Adrenal gland (tissue), 12 donors: ENCODE measurements around the gene LRP1B. TPM values are rescaled to one million over a fixed set of nuclear protein-coding genes. Genes with fewer than 3 reads are reported as not detected.

Experiments used
- DNase-seq, 7 donors: peaks; one replicate each; pipeline ENCODE4 v3.0.0-alpha.2; 2019 to 2020
- H3K27ac ChIP-seq, 5 donors: fragments of 200-600 bp; sonication (generic) in 4 of 5; 1 replicate in 3 of 5; 2 replicates in 2 of 5; pipeline versions ENCODE4 v1.5.1 to v1.8.0; 2016 to 2020; ENCODE audit warnings: mild to moderate bottlenecking in 1 of 5
- H3K27me3 ChIP-seq: fragments of 200-600 bp; 2 replicates; pipeline ENCODE4 v1.8.0; 2021
- H3K36me3 ChIP-seq, 2 donors: fragments of 200-600 bp; replicated peaks in 1 of 2; 1 replicate in 1 of 2; 2 replicates in 1 of 2; pipeline versions ENCODE4 v1.5.1 to v1.8.0; 2018 to 2022
- H3K4me1 ChIP-seq, 2 donors: fragments of 200-600 bp; replicated peaks in 1 of 2; 1 replicate in 1 of 2; 2 replicates in 1 of 2; pipeline versions ENCODE4 v1.5.1 to v1.8.0; 2018 to 2021
- H3K4me3 ChIP-seq, 4 donors: fragments of 200-600 bp; sonication (generic) in 3 of 4; one replicate each; pipeline ENCODE4 v1.5.1; 2016 to 2018
- H3K9me3 ChIP-seq, 3 donors: fragments of 200-600 bp; sonication (generic) in 1 of 3; replicated peaks in 1 of 3; 1 replicate in 2 of 3; 2 replicates in 1 of 3; pipeline versions ENCODE4 v1.5.1 to v1.8.0; 2016 to 2021
- POLR2A ChIP-seq, 2 donors: fragments of 450-650 bp; IDR thresholded peaks; one replicate each; pipeline ENCODE4 v1.6.1; 2017; ENCODE audit warnings: antibody characterized with exemption in 2 of 2, mild to moderate bottlenecking in 2 of 2, moderate library complexity in 1 of 2
- WGBS, 4 donors: extraction: QIAGEN DNeasy Blood & Tissue Kit in 2 of 4; methylation state at CpG; one replicate each; pipeline versions ENCODE4 v1.1.5 to v1.1.7; 2013 to 2017; 5-methylcytosine and 5-hydroxymethylcytosine counted together
- intact Hi-C, 2 donors: fragments of 100-400 bp; cut with DNase I; formaldehyde crosslinking; loops; one replicate each; pipeline versions ENCODE4 v1.14.1 to v1.15.0; 2022 to 2023
- polyA plus RNA-seq, 3 donors: library from polyadenylated mRNA; stranded (reverse); fragments of 200-250 nt in 2 of 3; fragments of 350-450 nt in 1 of 3; fragmentation: Illumina TruSeq in 1 of 3; extraction: RNeasy Lipid Tissue Mini Kit (QIAGEN cat#74804) in 1 of 3; gene quantifications; one replicate each; pipeline ENCODE4 v1.2.3, GENCODE V29; 2013 to 2014
- total RNA-seq, 9 donors: library from RNA; depleted of rRNA in 4 of 9; stranded (reverse); fragments of >200 nt in 4 of 9; fragments of 120-200 nt in 1 of 9; fragmentation: NEBNext Ultra II Directional in 1 of 9; extraction: Animal tissue kit (Norgen Biotek cat#: 25700) in 1 of 9; gene quantifications; one replicate each; pipeline versions ENCODE4 v1.1.0 to v1.2.4, GENCODE V29; 2013 to 2023
- TF ChIP-seq, protein P1 (sequence below), 6 experiments: fragments of 450-650 bp in 4 of 6; fragments of 200-600 bp in 2 of 6; sonication (generic) in 1 of 6; IDR thresholded peaks; 1 replicate in 5 of 6; 2 replicates in 1 of 6; pipeline versions ENCODE4 v1.5.1 to v1.8.0; 2016 to 2021; ENCODE audit warnings: antibody characterized with exemption in 6 of 6, mild to moderate bottlenecking in 2 of 6, moderate library complexity in 1 of 6
- donor health status: healthy with polysubstance abuse.
- donor health status: Bipolar disorder and iron deficiency.
- donor health status: DM: yes; HTN: yes; CAD: no.
- donor health status: DM: no; HTN: no; CAD: no.
- donor health status: DM: no; HTN: no; CAD: no.
- donor health status: DM: yes; HTN: yes; CAD: no.

Gene LRP1B
- total and polyA plus RNA-seq, 12 donors = 0.84 to 5.4 (median 2.1) TPM

DNA sequence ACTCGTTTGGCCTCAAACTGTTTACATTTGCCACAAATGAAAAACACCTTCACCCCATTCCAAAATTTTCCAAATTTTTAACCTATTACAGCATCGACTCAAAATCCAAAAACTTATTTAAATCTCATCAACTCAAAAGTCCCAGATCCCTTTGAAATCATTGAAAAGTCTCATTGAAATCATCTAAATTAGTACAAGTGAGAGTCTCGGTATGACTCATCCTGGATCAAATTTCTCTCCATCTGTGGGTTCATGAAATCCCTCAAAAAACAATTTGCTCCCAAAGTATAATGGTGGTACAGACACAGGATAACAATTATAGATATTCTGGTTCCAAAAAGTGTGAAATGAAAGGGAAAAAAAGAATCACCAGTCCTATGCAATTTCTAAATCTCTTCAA lies 65.1 kb downstream of the LRP1B start:
- no peak overlapping the region for H3K4me3 ChIP-seq
- no peaks in the 10 kb centered on the region for H3K4me1 ChIP-seq
- H3K27me3 ChIP-seq = no peaks in the 10 kb centered on the region
- intact Hi-C loops = no loop called here
- no peak for TF ChIP-seq POLR2A (IDR thresholded peaks at IDR 0.05)
- TF ChIP-seq, protein P1, sequence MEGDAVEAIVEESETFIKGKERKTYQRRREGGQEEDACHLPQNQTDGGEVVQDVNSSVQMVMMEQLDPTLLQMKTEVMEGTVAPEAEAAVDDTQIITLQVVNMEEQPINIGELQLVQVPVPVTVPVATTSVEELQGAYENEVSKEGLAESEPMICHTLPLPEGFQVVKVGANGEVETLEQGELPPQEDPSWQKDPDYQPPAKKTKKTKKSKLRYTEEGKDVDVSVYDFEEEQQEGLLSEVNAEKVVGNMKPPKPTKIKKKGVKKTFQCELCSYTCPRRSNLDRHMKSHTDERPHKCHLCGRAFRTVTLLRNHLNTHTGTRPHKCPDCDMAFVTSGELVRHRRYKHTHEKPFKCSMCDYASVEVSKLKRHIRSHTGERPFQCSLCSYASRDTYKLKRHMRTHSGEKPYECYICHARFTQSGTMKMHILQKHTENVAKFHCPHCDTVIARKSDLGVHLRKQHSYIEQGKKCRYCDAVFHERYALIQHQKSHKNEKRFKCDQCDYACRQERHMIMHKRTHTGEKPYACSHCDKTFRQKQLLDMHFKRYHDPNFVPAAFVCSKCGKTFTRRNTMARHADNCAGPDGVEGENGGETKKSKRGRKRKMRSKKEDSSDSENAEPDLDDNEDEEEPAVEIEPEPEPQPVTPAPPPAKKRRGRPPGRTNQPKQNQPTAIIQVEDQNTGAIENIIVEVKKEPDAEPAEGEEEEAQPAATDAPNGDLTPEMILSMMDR (IDR thresholded peaks at IDR 0.05) = no peak
- no peaks in the 10 kb centered on the region for H3K36me3 ChIP-seq
- no peak for DNase-seq
- no peaks in the 10 kb centered on the region for H3K9me3 ChIP-seq
- WGBS, 4 donors = 76 to 86% (median 81%) methylated on average over 3 of the region's 3 CpGs
- no peak overlapping the region for H3K27ac ChIP-seq

DNA sequence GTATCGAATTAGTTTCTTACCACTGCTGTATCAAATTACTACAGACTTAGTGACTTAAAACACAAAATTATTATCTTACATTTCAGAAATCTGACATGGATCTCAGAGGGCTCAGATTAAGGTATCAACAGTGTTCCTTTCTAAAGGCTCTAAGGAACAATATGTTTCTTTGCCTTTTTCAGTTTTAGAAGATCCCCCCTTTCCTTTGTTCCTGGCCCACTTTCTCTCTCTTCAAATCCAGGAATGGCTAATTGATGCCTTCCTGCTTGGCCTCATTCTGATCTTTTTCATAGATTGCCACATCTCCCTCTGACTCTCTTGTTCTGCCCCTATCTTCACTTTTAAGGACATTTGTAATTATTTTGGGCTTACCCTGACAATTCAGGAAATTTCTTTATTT lies 65.7 kb downstream of the LRP1B start:
- H3K4me3 ChIP-seq = no peak overlapping the region
- no peak overlapping the region for H3K27ac ChIP-seq
- no peak for DNase-seq
- H3K27me3 ChIP-seq = no peaks in the 10 kb centered on the region
- H3K36me3 ChIP-seq = no peaks in the 10 kb centered on the region
- no peaks in the 10 kb centered on the region for H3K9me3 ChIP-seq
- 76 to 86% (median 79%) methylated on average over 1 of the region's 1 CpG for WGBS, 4 donors
- TF ChIP-seq POLR2A (IDR thresholded peaks at IDR 0.05) = no peak
- TF ChIP-seq, protein P1 (IDR thresholded peaks at IDR 0.05) = no peak
- H3K4me1 ChIP-seq = no peaks in the 10 kb centered on the region
- intact Hi-C loops = no loop called here

DNA sequence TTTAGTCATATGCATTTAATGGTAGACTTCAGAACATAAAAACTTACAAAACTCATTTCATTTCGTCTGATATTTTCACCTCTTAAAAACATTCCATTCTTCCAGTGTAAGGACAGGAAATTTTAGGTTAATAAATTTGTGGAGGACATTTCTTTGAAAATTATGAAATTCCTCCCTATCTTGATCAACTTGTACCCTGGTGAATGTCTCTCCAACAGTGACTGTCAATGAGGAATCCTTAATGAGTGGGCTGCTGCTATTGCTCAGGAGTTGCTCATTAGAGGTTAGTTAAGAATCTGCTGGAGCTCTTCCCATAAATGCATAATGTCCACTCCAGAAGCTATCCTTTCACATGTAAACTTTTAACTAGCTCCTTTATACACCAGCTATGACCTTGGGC lies 69.1 kb downstream of the LRP1B start:
- TF ChIP-seq, protein P1 (IDR thresholded peaks at IDR 0.05) = no peak
- no peaks in the 10 kb centered on the region for H3K36me3 ChIP-seq
- no peak overlapping the region for H3K27ac ChIP-seq
- 81 to 89% (median 83%) methylated on average over 1 of the region's 1 CpG for WGBS, 4 donors
- H3K4me1 ChIP-seq = no peaks in the 10 kb centered on the region
- intact Hi-C loops = no loop called here
- DNase-seq = no peak
- H3K9me3 ChIP-seq = no peaks in the 10 kb centered on the region
- H3K27me3 ChIP-seq = no peaks in the 10 kb centered on the region
- no peak overlapping the region for H3K4me3 ChIP-seq

DNA sequence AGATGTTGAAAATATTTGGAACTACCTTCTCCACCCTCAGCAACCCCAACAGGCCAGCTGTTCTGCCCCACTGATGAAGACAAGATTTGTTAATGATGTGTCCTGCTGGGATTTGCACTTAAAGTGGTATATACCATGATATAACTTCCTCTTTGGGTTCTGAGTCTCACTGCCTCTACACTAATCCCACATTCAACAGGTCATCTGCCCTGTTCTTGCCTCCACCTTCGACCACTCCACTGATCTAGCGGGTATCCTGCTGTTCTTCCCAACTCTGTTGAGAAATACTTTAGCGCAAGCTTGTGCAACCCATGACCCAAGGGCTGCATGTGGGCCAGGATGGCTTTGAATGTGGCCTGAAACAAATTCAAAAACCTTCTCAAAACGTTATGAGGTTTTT lies 72.7 kb downstream of the LRP1B start:
- no peak for DNase-seq
- Histone ChIP-seq H3K9me3 (no peaks in the 10 kb centered on the region), H3K4me1 (no peaks in the 10 kb centered on the region), H3K27ac (no peak overlapping the region), H3K36me3 (no peaks in the 10 kb centered on the region), H3K27me3 (no peaks in the 10 kb centered on the region), H3K4me3 (no peak overlapping the region)
- WGBS, 4 donors = 75 to 84% (median 79%) methylated on average over 4 of the region's 4 CpGs
- intact Hi-C loops = no loop called here
- TF ChIP-seq POLR2A (IDR thresholded peaks at IDR 0.05) = no peak
- TF ChIP-seq, protein P1 (IDR thresholded peaks at IDR 0.05) = no peak
